Measurements from ENCODE around the gene MBD3L2B.
A peak's percentile ranks its signal among the peaks of the same experiment; 100 is the strongest.

The MBD3L2B gene

GRCh38 chr19:7010722-7011593, 10.3 kb downstream of the MBD3L2B start:
- DNase-seq, result peak; percentile 37

GRCh38 chr19:7007859-7008258, 13.4 kb downstream of the MBD3L2B start:
- no peak for DNase-seq

DNA sequence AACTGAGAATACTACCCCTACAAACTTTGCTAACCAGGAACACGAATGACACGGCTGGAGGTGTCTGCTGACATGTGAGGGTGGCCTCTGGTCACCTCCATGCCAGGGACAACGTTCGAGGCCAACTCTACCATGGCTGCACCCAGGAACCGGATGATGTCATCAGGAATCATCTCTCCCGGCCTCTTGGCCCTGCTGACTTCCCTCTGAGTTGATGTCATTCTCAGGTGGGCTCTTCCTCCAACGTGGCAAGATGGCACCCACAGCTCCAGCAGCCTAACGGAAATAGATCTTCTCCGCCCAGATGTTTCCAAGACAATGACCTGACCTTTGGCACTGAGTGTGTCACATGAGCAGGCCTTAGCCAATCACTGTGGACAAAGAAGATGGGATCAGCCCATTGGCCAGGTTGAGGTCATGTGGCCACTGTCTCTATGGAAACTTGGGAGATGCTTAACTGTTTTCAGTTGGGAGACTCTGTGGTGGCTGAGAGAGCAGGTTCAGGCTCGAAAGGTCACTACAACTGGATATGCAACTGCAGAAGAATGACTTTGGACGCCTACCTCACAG, 15.0 kb downstream of the MBD3L2B start:
- DNase-seq, result no peak

- no peak for DNase-seq
Observed at GRCh38 chr19:7004313-7004931, 16.8 kb downstream of the MBD3L2B start.

GRCh38 chr19:7000816-7001215, 20.4 kb downstream of the MBD3L2B start:
- DNase-seq, result no peak

DNA sequence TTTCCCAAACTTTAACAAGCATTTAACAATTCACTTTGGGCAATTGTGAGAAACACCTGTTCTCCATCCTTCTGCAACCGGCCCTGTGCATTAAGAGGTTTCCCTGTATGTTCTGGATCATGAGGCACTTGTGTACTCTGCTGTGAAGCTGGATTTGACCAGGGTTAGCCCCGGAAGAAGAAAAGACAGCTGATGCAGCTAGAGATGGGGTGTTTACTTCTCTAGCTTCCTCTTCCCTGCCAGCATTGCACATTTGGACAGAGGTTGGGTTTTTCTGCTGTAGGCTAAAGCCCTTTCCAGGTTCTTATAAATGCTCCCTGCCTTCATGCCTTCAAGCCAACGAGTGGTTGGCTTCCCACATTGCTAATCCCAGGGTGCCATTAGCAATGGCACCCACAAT, 20.9 kb downstream of the MBD3L2B start:
- no peak for DNase-seq

GRCh38 chr19:6999933-7000332, 21.3 kb downstream of the MBD3L2B start:
- no peak for DNase-seq

DNA sequence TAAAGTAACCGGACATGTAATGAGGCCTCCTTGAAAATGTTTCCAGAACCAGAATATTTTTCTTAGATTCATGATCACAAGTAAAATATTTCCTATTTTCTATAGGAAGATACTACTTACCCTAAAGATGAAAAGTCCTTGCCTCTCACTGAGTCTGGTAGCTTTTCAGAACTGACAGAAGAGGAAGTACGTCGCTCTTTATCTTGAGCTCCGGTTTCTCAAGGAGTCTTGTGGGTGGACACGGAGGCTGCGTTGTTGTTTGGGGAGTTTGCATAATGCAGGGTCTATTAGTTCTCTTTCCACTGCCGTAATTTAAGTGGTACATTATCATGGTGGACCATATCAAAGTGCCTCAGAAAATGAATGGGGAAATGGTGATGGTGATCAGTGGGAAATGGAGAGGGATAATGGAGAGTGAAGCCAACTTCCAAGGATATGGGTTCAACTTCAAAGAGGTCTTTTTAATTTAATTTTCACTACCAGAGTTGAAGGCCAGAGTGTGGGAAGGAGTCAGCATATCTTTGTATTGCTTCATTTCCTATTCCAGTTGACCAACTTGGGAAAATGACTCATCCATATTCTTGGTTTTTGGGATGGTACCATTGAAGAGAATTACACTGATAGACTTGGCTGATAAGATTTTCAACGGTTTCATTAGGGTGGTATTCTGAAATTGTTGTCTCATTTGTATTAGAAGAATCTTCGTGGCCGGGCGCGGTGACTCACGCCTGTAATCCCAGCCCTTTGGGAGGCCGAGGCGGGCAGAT, 23.4 kb downstream of the MBD3L2B start:
- no peak for DNase-seq

DNA sequence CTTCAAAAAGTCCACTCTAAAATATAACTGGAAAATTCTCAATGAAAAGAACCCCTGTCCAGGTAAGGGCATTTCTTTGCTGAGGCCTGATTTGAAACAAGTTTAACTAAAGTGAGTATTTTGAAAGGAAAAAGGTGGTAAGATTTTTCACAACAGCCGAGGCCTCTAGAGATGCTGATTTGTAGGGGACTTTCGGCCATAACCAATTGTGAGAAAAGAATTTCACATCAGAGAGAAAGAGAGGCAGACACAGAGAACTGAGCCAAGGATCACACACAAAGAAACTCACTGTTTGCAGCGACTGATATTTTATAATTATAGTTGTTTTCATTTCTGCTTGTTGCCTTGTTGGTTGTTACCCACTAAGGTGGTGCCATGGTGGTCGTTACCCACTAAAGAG, 24.4 kb downstream of the MBD3L2B start:
- no peak for DNase-seq

DNA sequence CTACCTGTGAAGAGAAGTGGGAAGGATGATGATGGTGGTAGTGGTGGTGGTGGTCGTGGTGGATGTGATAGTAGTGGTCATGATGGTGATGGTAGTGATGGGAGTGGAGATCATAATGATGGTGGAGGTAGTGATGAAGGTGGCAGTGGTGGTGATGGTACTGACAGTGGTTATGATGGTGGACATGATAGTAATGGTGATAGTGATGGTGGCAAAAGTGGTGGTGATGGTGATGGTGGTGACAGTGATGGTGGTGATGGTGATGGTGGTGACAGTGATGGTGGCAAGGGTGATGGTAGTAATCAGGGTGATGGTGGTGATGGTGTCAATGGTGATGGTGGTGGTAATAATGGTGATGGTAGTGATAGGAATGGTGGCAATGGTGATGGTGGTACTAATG, 26.2 kb downstream of the MBD3L2B start:
- DNase-seq, result no peak

DNA sequence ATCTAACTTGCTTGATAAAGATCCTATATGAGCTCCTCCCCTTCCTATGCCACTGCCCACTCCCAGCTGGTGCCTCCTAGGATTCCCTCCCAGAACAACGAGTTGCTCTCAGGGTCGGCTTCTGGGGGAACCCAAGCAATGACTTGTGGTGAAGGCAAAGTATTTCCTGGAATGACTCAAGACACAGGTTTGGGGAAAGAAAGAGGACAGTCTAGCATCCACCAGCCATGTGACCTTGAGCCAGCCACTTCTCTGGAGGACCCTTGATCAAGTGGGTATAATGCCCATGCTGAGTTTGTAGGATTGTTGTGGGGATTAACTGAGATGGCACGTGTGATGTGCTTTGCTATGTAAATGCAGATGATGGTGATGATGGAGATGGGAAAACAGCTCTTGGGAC, 33.0 kb downstream of the MBD3L2B start:
- no peak for DNase-seq

DNA sequence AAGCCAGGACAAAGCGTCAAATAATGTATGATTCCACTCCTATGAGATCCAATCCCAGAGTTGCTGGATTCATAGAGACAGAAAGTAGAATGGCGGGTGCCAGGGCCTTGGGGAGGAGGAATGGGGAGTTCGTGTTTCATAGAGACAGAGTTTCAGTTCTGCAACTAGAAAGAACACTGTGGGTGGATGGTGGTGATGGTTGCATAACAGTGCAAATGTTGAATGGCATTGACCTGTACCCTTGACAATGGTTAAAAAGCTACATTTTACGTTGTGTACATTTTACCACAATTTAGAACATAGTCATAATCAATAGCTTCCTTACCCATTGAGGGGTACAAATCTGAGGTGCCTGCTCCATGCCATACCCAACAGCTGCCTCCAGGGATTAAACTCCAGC, 33.4 kb downstream of the MBD3L2B start:
- DNase-seq, result no peak

DNA sequence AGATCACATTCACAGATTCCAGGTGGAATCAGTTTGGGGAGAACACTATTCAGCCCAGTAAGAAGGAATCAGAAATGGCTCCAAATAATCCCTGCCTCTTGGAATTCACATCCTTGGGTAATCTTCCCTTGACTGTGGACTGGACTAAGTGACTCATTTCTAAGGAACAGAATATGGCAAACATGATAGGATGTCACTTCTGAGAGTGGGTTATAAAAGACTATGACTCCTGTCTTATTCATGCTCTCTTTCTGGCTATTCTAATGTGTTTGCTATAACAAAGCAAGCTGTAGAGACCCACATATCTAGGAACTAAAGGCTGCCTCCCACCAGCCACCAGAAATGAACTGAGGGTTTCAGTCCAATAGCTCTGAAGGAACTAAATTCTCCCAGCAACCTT, 37.8 kb downstream of the MBD3L2B start:
- no peak for DNase-seq

- DNase-seq, result peak; percentile 9
Observed at GRCh38 chr19:6979399-6979798, 41.8 kb downstream of the MBD3L2B start.

DNA sequence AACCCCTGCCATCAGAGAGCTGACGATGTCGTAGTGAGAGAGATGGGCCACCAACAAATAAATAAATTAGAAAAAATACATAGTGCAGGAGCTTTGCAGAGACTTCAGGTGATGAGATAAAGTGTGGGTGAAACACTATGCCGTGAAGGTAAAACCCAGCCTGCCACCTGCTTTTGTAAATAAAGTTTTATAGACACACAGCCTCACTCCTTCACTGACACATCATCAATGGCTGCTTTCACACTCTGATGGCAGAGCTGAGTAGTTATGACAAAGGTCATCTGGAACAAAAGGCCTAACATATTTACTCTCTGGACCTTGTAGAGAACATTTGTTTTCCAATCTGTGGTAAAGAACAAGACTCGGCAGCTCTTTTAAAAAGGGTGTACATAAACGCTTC, 45.0 kb downstream of the MBD3L2B start:
- DNase-seq, result no peak

- DNase-seq, result no peak
Observed at GRCh38 chr19:6971366-6971765, 49.9 kb downstream of the MBD3L2B start.

DNA sequence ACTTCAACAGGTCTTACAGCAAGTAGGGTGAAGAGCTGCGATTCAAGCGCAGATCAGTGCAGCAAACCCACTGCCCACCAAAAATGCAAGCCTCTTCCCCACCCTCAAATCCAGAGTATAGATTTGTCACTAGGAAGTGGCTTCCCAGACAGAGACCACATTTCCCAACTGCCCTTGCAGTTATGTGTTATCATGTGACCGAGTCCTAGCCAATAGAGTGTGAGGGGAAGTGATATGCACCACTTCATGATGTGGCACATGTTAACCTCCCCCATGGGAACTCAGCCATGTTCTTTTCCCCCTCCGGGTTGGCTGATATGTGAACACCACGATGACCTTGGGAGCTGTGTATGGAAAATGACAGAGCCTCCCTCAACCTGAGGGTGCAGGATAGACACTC, 50.8 kb downstream of the MBD3L2B start:
- no peak for DNase-seq

DNA sequence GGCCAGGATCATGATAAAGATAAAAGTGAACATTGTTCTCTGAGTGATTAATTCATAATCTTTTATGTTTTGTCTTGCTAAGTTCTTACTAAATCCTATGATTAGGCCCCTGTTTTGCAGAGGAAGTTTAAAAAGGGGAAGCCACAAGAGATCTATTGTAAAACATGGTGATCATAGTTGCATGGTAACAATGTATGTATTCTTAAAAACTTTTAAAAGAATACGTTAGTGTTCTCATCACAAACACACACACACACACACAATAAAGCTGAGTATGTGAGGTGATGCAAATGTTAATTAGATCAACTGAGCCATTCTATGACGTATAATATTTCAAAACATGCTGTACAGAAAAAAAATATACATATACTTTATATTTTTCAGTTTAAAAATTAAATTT, 51.2 kb downstream of the MBD3L2B start:
- DNase-seq, result no peak

DNA sequence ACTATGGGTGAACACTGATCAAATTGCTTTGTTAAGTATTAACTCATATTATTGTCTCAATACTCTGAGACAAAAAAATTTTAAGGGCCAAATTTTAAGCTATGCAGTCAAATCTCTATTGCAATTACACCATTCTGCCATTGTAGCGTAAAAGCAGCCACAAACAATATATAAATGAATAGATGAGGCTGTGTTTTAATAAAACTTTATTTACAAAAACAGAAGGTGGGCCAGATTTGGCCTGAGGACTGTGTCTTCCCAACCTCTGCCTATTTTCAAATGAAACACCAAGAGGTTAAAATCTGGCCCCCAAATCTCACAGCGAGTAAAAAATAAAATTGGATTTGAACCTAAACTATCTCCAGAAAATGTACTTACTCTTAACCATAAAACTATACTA, 51.7 kb downstream of the MBD3L2B start:
- no peak for DNase-seq
